HEK293 (cell line): Measurements from ENCODE around the gene SSTR3.

Experiments used
- ZNF18 ChIP-seq: fragments of 450-650 bp; formaldehyde crosslinking; IDR thresholded peaks from 2 replicates; pipeline ENCODE4 v1.5.1; 2016; ENCODE audit warnings: missing biosample characterization, missing genetic modification characterization
- ZNF426 ChIP-seq: fragments of 450-650 bp; formaldehyde crosslinking; IDR thresholded peaks from 2 replicates; pipeline ENCODE4 v1.5.1; 2017; ENCODE audit warnings: missing biosample characterization, missing genetic modification characterization, mild to moderate bottlenecking, inconsistent platforms, moderate library complexity
- ZNF580 ChIP-seq: fragments of 450-650 bp; formaldehyde crosslinking; IDR thresholded peaks from 2 replicates; pipeline ENCODE4 v1.5.1; 2016; ENCODE audit warnings: missing biosample characterization, missing genetic modification characterization
- TF ChIP-seq, protein P1 (sequence below): fragments of 450-650 bp; formaldehyde crosslinking; IDR thresholded peaks from 2 replicates; pipeline ENCODE4 v1.5.1; 2016; ENCODE audit warnings: missing biosample characterization, missing genetic modification characterization
- TF ChIP-seq, protein P2 (sequence below): fragments of 450-650 bp; formaldehyde crosslinking; IDR thresholded peaks from 2 replicates; pipeline ENCODE4 v1.5.1; 2016; ENCODE audit warnings: missing biosample characterization, missing genetic modification characterization

GRCh38 chr22:37254209-37254866 lies 42.1 kb upstream of the SSTR3 start:
- no peak for TF ChIP-seq ZNF18 (tag by site-specific recombination)
- TF ChIP-seq ZNF580, result no peak
- TF ChIP-seq ZNF426 (tag by site-specific recombination), result no peak
- TF ChIP-seq, protein P1, sequence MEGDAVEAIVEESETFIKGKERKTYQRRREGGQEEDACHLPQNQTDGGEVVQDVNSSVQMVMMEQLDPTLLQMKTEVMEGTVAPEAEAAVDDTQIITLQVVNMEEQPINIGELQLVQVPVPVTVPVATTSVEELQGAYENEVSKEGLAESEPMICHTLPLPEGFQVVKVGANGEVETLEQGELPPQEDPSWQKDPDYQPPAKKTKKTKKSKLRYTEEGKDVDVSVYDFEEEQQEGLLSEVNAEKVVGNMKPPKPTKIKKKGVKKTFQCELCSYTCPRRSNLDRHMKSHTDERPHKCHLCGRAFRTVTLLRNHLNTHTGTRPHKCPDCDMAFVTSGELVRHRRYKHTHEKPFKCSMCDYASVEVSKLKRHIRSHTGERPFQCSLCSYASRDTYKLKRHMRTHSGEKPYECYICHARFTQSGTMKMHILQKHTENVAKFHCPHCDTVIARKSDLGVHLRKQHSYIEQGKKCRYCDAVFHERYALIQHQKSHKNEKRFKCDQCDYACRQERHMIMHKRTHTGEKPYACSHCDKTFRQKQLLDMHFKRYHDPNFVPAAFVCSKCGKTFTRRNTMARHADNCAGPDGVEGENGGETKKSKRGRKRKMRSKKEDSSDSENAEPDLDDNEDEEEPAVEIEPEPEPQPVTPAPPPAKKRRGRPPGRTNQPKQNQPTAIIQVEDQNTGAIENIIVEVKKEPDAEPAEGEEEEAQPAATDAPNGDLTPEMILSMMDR, result no peak
- TF ChIP-seq, protein P2, sequence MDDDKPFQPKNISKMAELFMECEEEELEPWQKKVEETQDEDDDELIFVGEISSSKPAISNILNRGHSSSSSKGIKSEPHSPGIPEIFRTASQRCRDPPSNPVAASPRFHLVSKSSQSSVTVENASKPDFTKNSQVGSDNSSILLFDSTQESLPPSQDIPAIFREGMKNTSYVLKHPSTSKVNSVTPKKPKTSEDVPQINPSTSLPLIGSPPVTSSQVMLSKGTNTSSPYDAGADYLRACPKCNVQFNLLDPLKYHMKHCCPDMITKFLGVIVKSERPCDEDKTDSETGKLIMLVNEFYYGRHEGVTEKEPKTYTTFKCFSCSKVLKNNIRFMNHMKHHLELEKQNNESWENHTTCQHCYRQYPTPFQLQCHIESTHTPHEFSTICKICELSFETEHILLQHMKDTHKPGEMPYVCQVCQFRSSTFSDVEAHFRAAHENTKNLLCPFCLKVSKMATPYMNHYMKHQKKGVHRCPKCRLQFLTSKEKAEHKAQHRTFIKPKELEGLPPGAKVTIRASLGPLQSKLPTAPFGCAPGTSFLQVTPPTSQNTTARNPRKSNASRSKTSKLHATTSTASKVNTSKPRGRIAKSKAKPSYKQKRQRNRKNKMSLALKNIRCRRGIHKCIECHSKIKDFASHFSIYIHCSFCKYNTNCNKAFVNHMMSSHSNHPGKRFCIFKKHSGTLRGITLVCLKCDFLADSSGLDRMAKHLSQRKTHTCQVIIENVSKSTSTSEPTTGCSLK (tag by site-specific recombination), result no peak
